Stimulated activated memory B cell treated with anti-CD40 and anti-IgM and Interleukin-4, amounts not matched to agents 10 μg/mL and 1 μg/mL and 100 μg/mL, for 72 hours (primary cell): ENCODE measurements around the gene TRABD2B.

Experiments
- ATAC-seq: fragments of 150-1000 bp; cut with Tn5 transposase; 2 replicates; pipeline ENCODE4 v1.10.0; 2021
- H3K27ac Mint-ChIP-seq: one replicate; pipeline ENCODE4 v1.8.0; 2022; ENCODE audit warnings: mild to moderate bottlenecking, mixed read lengths
- H3K27me3 Mint-ChIP-seq: one replicate; pipeline ENCODE4 v1.8.0; 2022; ENCODE audit warnings: mixed read lengths
- H3K36me3 Mint-ChIP-seq: one replicate; pipeline ENCODE4 v1.8.0; 2022; ENCODE audit warnings: mixed read lengths
- H3K4me1 Mint-ChIP-seq: one replicate; pipeline ENCODE4 v1.8.0; 2022; ENCODE audit warnings: mixed read lengths
- H3K4me3 Mint-ChIP-seq: one replicate; pipeline ENCODE4 v1.8.0; 2022; ENCODE audit warnings: mild to moderate bottlenecking, moderate library complexity, mixed read lengths
- H3K9me3 Mint-ChIP-seq: one replicate; pipeline ENCODE4 v1.8.0; 2022; ENCODE audit warnings: mixed read lengths

The TRABD2B gene

DNA sequence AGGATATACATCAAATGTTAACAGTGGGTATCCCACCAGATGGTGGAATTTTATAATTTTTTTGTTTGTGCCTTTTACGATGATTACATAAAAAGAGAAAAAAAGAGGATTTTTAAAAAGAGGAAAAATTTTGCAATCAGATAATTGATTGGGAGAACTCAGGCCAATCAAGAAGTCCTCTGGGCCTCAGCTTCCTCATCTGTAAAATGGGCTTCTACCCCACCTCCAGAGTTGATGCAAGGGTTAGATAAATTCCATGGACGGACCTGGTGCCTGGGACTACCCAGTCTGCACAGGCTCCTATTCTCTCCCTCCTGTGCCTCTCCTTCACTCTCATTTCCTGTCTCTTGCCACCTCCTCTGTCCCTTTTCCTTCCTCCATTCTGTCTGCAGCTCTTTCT is 88.9 kb downstream of the TRABD2B start:
- ATAC-seq = no peak
- peaks cover 30% of the 10 kb centered on the region for H3K27me3 Mint-ChIP-seq
- H3K4me3 Mint-ChIP-seq = no peak overlapping the region
- no peak overlapping the region for H3K27ac Mint-ChIP-seq
- no peaks in the 10 kb centered on the region for H3K4me1 Mint-ChIP-seq
- H3K9me3 Mint-ChIP-seq = peaks cover 3% of the 10 kb centered on the region
- no peaks in the 10 kb centered on the region for H3K36me3 Mint-ChIP-seq

DNA sequence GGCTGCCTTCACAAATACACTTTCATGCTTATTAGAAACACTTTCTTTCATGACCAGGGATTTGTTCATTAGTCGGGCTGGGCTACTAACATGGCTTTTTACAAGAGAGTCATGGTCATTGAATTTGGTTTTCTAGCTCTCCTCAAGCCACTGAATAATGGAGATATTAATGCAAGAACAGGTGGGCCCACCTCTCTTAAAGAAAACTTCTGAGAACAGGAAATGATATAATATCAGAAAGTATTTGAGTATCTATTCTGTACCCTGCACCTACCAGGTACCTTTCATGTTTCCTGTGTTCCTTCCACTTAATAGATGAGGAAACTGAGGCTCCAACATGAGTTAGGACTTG is 90.0 kb downstream of the TRABD2B start:
- peaks cover 30% of the 10 kb centered on the region for H3K27me3 Mint-ChIP-seq
- H3K36me3 Mint-ChIP-seq = no peaks in the 10 kb centered on the region
- H3K4me1 Mint-ChIP-seq = no peaks in the 10 kb centered on the region
- H3K4me3 Mint-ChIP-seq = no peak overlapping the region
- no peak for ATAC-seq
- peaks cover 3% of the 10 kb centered on the region for H3K9me3 Mint-ChIP-seq
- H3K27ac Mint-ChIP-seq = no peak overlapping the region

GRCh38 chr1:47906527-47907176 is 90.5 kb downstream of the TRABD2B start:
- no peak overlapping the region for H3K4me3 Mint-ChIP-seq
- H3K27me3 Mint-ChIP-seq = peaks cover 27% of the 10 kb centered on the region
- no peaks in the 10 kb centered on the region for H3K36me3 Mint-ChIP-seq

DNA sequence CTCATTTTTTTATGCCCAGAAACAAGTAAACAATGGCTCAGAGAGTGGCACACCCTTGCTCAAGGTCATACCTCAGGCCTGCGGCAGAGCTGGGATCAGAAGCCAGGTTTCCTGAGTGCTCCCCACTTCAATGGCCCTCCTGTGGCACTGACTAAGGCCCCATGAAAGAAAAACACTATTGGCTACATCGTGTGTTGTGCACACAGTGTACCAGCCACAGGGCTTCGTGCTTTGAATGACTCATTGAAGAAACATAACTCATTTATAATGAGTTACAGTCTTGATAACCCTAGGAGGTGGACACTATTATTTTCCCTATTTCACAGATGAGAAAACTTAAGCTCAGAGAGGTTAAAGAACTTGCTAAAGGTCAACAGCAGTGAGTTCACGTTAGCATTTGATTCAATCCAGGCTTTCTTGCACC is 91.2 kb downstream of the TRABD2B start:
- peaks cover 3% of the 10 kb centered on the region for H3K9me3 Mint-ChIP-seq
- H3K27ac Mint-ChIP-seq = no peak overlapping the region
- no peak overlapping the region for H3K4me3 Mint-ChIP-seq

More at GRCh38 chr1:47906527-47907176, 90.5 kb downstream of the TRABD2B start:
- Mint-ChIP-seq H3K4me1 (no peaks in the 10 kb centered on the region), H3K9me3 (peaks cover 3% of the 10 kb centered on the region), H3K27ac (no peak overlapping the region)
- no peak for ATAC-seq

GRCh38 chr1:47903723-47904122 is 93.5 kb downstream of the TRABD2B start:
- Mint-ChIP-seq H3K4me1 (no peaks in the 10 kb centered on the region), H3K36me3 (no peaks in the 10 kb centered on the region), H3K4me3 (no peak overlapping the region), H3K27me3 (peaks cover 7% of the 10 kb centered on the region), H3K27ac (no peak overlapping the region), H3K9me3 (no peaks in the 10 kb centered on the region)
- ATAC-seq = no peak

More for the DNA sequence above, 91.2 kb downstream of the TRABD2B start:
- H3K4me1 Mint-ChIP-seq = no peaks in the 10 kb centered on the region
- H3K27me3 Mint-ChIP-seq = peaks cover 23% of the 10 kb centered on the region
- no peaks in the 10 kb centered on the region for H3K36me3 Mint-ChIP-seq
- ATAC-seq = no peak

GRCh38 chr1:47901001-47901575 is 96.1 kb downstream of the TRABD2B start:
- Mint-ChIP-seq H3K4me3 (no peak overlapping the region), H3K9me3 (no peaks in the 10 kb centered on the region), H3K27me3 (no peaks in the 10 kb centered on the region), H3K27ac (no peak overlapping the region), H3K36me3 (no peaks in the 10 kb centered on the region), H3K4me1 (no peaks in the 10 kb centered on the region)
- ATAC-seq = no peak

DNA sequence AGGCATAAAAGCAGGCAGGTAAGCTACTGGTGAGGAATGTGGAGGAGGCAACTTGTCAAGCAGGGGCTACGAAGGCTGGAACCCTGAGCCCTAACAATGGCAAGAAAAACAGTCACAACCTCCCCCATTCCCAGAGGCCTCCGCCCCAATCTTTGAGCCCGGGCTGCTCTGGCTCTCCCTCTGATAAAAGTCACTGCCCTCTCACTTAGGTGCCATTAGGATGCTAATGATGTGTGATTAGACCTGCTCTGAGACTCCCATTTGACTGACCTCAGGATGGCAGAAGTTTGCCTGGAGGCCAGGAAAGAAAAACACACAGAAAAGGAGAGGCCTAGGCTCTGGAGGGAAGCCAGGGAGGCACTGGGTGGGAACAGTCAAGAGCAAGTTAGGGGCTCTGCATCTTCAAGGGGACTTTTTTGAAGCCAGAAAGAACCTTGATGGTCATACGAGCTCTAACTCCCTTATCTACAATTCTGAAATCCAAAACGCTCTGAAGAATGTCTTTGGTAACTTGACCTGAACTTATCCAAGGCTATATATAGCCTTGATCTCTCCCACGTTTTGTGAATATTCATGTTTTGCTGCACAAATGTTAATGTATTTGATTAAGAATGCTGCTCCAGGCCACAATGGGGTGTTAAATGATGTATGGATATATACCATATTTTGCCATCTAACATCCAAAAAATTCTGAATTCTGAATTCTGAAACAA is 98.9 kb downstream of the TRABD2B start:
- no peak overlapping the region for H3K27ac Mint-ChIP-seq
- no peaks in the 10 kb centered on the region for H3K36me3 Mint-ChIP-seq
- no peaks in the 10 kb centered on the region for H3K27me3 Mint-ChIP-seq
- H3K4me3 Mint-ChIP-seq = no peak overlapping the region
- H3K4me1 Mint-ChIP-seq = no peaks in the 10 kb centered on the region
- no peak for ATAC-seq
- no peaks in the 10 kb centered on the region for H3K9me3 Mint-ChIP-seq

- ATAC-seq = no peak
- no peak overlapping the region for H3K4me3 Mint-ChIP-seq
- no peaks in the 10 kb centered on the region for H3K4me1 Mint-ChIP-seq
- no peaks in the 10 kb centered on the region for H3K9me3 Mint-ChIP-seq
- H3K27me3 Mint-ChIP-seq = no peaks in the 10 kb centered on the region
- no peak overlapping the region for H3K27ac Mint-ChIP-seq
- no peaks in the 10 kb centered on the region for H3K36me3 Mint-ChIP-seq
These were observed 101.7 kb downstream of the TRABD2B start for GRCh38 chr1:47895279-47896125.

DNA sequence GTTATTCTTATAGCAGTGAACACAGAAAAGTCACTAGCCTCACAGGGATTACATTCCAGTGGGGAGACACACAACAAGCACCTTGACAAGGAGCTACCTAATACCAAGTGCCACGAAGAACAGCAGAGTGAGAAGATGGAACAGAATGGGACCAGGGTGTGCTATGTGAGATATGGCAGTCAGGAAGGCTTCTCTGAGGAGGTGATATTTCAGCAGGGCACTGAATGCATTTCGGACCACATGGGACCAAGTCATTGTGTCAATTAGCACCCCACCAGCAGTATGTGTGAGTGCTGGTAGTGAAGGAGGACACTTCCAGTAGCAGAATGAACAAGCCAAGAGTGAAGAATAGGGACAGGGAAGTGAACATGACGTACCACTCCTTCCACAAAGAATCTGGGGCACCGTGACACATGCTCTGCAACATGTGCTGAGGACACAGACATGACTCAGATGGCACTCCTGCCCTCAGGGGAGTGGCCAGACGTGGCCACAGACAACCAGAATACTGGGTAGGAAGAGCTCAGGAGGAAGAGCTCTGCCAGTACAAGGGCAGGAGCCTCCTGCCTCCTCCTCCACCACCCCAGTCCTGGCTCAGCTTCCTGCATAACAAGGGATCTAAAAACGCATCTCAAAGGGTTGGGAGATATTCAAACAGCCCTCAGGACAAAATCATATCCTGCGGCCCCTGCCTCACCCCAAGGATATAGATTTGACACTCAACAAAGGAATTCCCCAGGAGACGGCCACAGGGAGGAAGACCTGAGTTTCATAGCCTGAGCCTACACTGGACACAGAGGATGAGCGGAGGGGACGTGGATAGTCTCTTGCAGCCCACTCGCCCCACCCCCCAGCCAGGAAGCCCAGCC is 102.5 kb downstream of the TRABD2B start:
- Mint-ChIP-seq H3K27ac (no peak overlapping the region), H3K4me3 (no peak overlapping the region), H3K4me1 (no peaks in the 10 kb centered on the region), H3K9me3 (no peaks in the 10 kb centered on the region), H3K36me3 (no peaks in the 10 kb centered on the region), H3K27me3 (no peaks in the 10 kb centered on the region)
- no peak for ATAC-seq

- H3K9me3 Mint-ChIP-seq = no peaks in the 10 kb centered on the region
- peaks cover 5% of the 10 kb centered on the region for H3K27me3 Mint-ChIP-seq
- no peaks in the 10 kb centered on the region for H3K36me3 Mint-ChIP-seq
- H3K4me1 Mint-ChIP-seq = no peaks in the 10 kb centered on the region
- no peak overlapping the region for H3K27ac Mint-ChIP-seq
- ATAC-seq = no peak
- no peak overlapping the region for H3K4me3 Mint-ChIP-seq
These were observed 103.8 kb downstream of the TRABD2B start for GRCh38 chr1:47893412-47893811.

DNA sequence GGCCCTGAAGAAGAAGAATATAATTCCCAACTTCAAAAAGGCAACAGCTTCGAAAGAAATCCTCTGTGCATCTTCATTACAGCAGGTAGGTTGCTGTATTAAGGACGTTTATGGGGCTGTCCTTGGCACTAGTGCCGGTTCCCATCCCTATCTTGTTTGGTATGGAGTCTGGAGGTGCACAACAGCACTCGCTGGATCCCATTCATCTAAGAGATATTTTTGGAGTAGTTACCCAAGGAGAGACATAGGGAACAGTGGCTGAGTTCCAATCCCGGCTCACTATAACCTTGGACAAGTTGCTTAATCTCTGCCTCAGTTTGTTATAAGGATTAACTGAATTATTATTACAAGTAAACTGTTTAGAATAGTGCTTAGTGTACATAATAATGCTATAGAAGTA is 106.4 kb downstream of the TRABD2B start:
- H3K9me3 Mint-ChIP-seq = no peaks in the 10 kb centered on the region
- no peaks in the 10 kb centered on the region for H3K36me3 Mint-ChIP-seq
- no peak overlapping the region for H3K4me3 Mint-ChIP-seq
- H3K27me3 Mint-ChIP-seq = peaks cover 9% of the 10 kb centered on the region
- no peak overlapping the region for H3K27ac Mint-ChIP-seq
- ATAC-seq = no peak
- H3K4me1 Mint-ChIP-seq = no peaks in the 10 kb centered on the region

DNA sequence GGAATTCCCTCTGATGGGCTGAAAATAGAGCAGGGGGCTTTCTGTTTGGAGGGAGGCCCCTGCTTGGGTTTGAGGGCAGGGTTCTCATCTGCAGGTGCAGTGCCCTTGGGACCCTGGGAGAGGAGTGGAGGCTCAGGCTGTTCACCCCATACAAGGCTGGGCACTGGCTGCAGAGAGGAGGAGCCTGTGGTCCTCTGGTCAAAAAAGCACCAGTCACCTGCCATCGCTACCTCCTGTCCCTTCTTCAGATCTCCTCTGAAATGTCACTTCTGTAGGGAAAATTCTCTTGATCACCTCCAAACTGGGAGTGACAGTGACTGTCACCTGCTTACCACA is 108.9 kb downstream of the TRABD2B start:
- H3K27me3 Mint-ChIP-seq = peaks cover 9% of the 10 kb centered on the region
- H3K4me1 Mint-ChIP-seq = no peaks in the 10 kb centered on the region
- no peak for ATAC-seq
- H3K27ac Mint-ChIP-seq = no peak overlapping the region
- no peaks in the 10 kb centered on the region for H3K9me3 Mint-ChIP-seq
- H3K36me3 Mint-ChIP-seq = no peaks in the 10 kb centered on the region
- no peak overlapping the region for H3K4me3 Mint-ChIP-seq

GRCh38 chr1:47887475-47888293 is 109.5 kb downstream of the TRABD2B start:
- Mint-ChIP-seq H3K9me3 (no peaks in the 10 kb centered on the region), H3K4me1 (no peaks in the 10 kb centered on the region), H3K27ac (no peak overlapping the region), H3K36me3 (no peaks in the 10 kb centered on the region), H3K27me3 (peaks cover 9% of the 10 kb centered on the region), H3K4me3 (no peak overlapping the region)
- no peak for ATAC-seq

GRCh38 chr1:47887060-47887459 is 110.1 kb downstream of the TRABD2B start:
- no peaks in the 10 kb centered on the region for H3K4me1 Mint-ChIP-seq
- H3K27ac Mint-ChIP-seq = no peak overlapping the region
- ATAC-seq = no peak
- H3K4me3 Mint-ChIP-seq = no peak overlapping the region
- H3K27me3 Mint-ChIP-seq = peaks cover 9% of the 10 kb centered on the region
- H3K36me3 Mint-ChIP-seq = no peaks in the 10 kb centered on the region
- no peaks in the 10 kb centered on the region for H3K9me3 Mint-ChIP-seq
